Loucy (cell line): ENCODE results near the gene CYP2A6.

Experiments
- H2AFZ ChIP-seq: fragments of 200-600 bp; sonication (generic); 2 replicates; pipeline ENCODE4 v1.6.0; 2016; ENCODE audit warnings: antibody characterized with exemption, mild to moderate bottlenecking, low read length, moderate library complexity
- H3F3A ChIP-seq: fragments of 200-600 bp; 2 replicates; pipeline ENCODE4 v1.6.0; 2016; ENCODE audit warnings: antibody characterized with exemption, low read depth, mild to moderate bottlenecking
- H3K27me3 ChIP-seq: fragments of 200-600 bp; sonication (generic); 2 replicates; pipeline ENCODE4 v1.6.1; 2014; ENCODE audit warnings: low read length, mild to moderate bottlenecking; ENCODE audit not compliant: insufficient read depth, poor library complexity, severe bottlenecking
- H3K36me3 ChIP-seq: fragments of 200-600 bp; sonication (generic); 2 replicates; pipeline ENCODE4 v1.6.1; 2016; ENCODE audit warnings: low read length; ENCODE audit not compliant: insufficient read depth
- H3K4me1 ChIP-seq: fragments of 200-600 bp; sonication (generic); 2 replicates; pipeline ENCODE4 v1.5.1; 2014; ENCODE audit warnings: low read length, mild to moderate bottlenecking; ENCODE audit not compliant: insufficient read depth, poor library complexity, severe bottlenecking
- H3K4me2 ChIP-seq: fragments of 200-600 bp; sonication (generic); 2 replicates; pipeline ENCODE4 v1.6.0; 2014; ENCODE audit warnings: antibody characterized with exemption, low read length, low read depth, mild to moderate bottlenecking; ENCODE audit not compliant: poor library complexity, severe bottlenecking
- H3K4me3 ChIP-seq: fragments of 200-600 bp; sonication (generic); 2 replicates; pipeline ENCODE4 v1.5.1; 2014; ENCODE audit warnings: low read length, mild to moderate bottlenecking, mixed read lengths; ENCODE audit not compliant: poor library complexity, severe bottlenecking
- H3K79me2 ChIP-seq: fragments of 200-600 bp; sonication (generic); 2 replicates; pipeline ENCODE4 v1.6.1; 2014; ENCODE audit warnings: low read length; ENCODE audit not compliant: insufficient read depth
- H3K9ac ChIP-seq: fragments of 200-600 bp; sonication (generic); 2 replicates; pipeline ENCODE4 v1.6.0; 2014; ENCODE audit warnings: mild to moderate bottlenecking, low read depth, low read length, moderate library complexity; ENCODE audit not compliant: poor library complexity, severe bottlenecking
- H3K9me2 ChIP-seq: fragments of 200-600 bp; sonication (generic); replicated peaks from 2 replicates; pipeline ENCODE4 v1.6.1; 2016; ENCODE audit warnings: low read depth, low read length, mixed read lengths
- H3K9me3 ChIP-seq: fragments of 200-600 bp; sonication (generic); 2 replicates; pipeline ENCODE4 v1.6.1; 2014; ENCODE audit warnings: mild to moderate bottlenecking, antibody characterized with exemption, low read length, low read depth; ENCODE audit not compliant: insufficient read depth
- H4K20me1 ChIP-seq: fragments of 200-600 bp; sonication (generic); 2 replicates; pipeline ENCODE4 v1.6.0; 2014; ENCODE audit warnings: antibody characterized with exemption, low read length, mild to moderate bottlenecking; ENCODE audit not compliant: insufficient read depth, poor library complexity, severe bottlenecking
- EZH2phosphoT487 ChIP-seq: fragments of 200-600 bp; IDR thresholded peaks from 2 replicates; pipeline ENCODE4 v1.6.1; 2018; ENCODE audit warnings: antibody characterized with exemption, mild to moderate bottlenecking, moderate library complexity, borderline replicate concordance
- TF ChIP-seq, protein P1 (sequence below): fragments of 200-600 bp; sonication (generic); conservative IDR thresholded peaks from 2 replicates; pipeline ENCODE4 v1.5.1; 2014; ENCODE audit warnings: mild to moderate bottlenecking, antibody characterized with exemption, low read length

Gene CYP2A6

DNA sequence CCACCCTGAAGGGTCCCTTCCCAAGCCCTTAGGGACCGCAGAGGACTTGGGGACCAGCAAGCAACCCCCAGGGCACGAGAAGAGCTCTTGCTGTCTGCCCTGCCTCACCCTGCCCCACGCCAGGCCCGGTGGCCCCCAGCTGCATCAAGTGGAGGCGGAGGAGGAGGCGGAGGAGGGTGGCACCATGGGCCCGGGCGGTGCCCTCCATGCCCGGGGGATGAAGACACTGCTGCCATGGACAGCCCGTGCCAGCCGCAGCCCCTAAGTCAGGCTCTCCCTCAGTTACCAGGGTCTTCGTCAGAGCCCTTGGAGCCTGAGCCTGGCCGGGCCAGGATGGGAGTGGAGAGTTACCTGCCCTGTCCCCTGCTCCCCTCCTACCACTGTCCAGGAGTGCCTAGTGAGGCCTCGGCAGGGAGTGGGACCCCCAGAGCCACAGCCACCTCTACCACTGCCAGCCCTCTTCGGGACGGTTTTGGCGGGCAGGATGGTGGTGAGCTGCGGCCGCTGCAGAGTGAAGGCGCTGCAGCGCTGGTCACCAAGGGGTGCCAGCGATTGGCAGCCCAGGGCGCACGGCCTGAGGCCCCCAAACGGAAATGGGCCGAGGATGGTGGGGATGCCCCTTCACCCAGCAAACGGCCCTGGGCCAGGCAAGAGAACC is 49.8 kb downstream of the CYP2A6 start:
- peak overlapping the region; percentile 96 for H3K4me3 ChIP-seq
- peak overlapping the region; percentile 94 for H3K9ac ChIP-seq
- peaks cover 61% of the 10 kb centered on the region for H3K4me1 ChIP-seq
- no peaks in the 10 kb centered on the region for H3K9me2 ChIP-seq
- H3K9me3 ChIP-seq: no peaks in the 10 kb centered on the region
- no peak overlapping the region for H2AFZ ChIP-seq
- H3K36me3 ChIP-seq: no peaks in the 10 kb centered on the region; the same call in 1 of the 2 replicates
- no peaks in the 10 kb centered on the region for H3K27me3 ChIP-seq
- TF ChIP-seq EZH2phosphoT487: no peak
- TF ChIP-seq, protein P1, sequence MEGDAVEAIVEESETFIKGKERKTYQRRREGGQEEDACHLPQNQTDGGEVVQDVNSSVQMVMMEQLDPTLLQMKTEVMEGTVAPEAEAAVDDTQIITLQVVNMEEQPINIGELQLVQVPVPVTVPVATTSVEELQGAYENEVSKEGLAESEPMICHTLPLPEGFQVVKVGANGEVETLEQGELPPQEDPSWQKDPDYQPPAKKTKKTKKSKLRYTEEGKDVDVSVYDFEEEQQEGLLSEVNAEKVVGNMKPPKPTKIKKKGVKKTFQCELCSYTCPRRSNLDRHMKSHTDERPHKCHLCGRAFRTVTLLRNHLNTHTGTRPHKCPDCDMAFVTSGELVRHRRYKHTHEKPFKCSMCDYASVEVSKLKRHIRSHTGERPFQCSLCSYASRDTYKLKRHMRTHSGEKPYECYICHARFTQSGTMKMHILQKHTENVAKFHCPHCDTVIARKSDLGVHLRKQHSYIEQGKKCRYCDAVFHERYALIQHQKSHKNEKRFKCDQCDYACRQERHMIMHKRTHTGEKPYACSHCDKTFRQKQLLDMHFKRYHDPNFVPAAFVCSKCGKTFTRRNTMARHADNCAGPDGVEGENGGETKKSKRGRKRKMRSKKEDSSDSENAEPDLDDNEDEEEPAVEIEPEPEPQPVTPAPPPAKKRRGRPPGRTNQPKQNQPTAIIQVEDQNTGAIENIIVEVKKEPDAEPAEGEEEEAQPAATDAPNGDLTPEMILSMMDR: no peak
- peaks cover 65% of the 10 kb centered on the region for H3K79me2 ChIP-seq
- 0 out of 2 replicates have a peak, but pooled peaks cover 3% of the 10 kb centered on the region for H3F3A ChIP-seq
- H4K20me1 ChIP-seq: peaks cover 61% of the 10 kb centered on the region
- peak overlapping the region; percentile 87 for H3K4me2 ChIP-seq

DNA sequence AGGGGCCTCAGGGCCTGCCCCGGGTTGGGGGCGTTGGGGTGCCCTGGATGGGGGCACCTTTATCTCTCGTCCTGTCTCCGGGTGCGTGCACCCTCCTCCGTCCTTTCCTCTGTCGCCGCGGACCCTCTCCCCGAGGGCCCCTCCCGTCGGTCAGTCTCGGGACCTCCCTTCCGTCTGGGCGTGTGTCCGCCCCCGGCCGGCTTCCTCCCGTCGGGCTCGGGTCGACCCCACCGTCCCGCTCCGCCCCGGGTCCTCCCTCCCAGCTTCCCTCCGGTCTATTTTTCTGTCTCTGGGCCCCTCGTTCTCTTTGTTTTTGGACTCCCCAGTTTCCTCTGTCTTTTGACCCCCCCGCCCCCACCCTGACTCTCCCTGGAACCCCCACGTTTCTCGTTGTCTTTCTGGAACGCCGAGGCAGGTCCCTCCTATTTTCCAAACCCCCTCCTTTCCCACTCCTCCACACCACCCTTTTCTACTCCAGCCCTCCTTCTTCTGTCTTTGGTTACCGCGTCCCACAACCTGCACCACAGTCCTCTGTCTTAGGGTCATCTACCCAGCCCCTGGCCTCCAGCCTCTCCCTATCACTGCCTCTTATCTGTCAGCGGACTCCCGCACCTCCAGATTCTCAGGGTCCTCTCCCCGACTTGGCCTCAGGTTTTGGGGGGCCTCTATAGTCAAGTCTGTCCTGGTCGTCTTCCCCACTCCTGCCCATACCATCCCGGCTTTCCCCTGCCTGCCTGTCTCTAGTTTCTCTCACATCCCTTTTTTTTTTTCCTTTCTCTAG is 50.5 kb downstream of the CYP2A6 start:
- Histone ChIP-seq H3K9me3 (no peaks in the 10 kb centered on the region), H3F3A (0 out of 2 replicates have a peak, but pooled peaks cover 3% of the 10 kb centered on the region), H3K36me3 (no peaks in the 10 kb centered on the region), H3K9me2 (no peaks in the 10 kb centered on the region), H4K20me1 (peaks cover 54% of the 10 kb centered on the region), H3K27me3 (no peaks in the 10 kb centered on the region), H3K79me2 (peaks cover 58% of the 10 kb centered on the region), H3K4me3 (peak overlapping the region; percentile 96), H3K4me2 (peak overlapping the region; percentile 87), H3K9ac (peak overlapping the region; percentile 94), H2AFZ (no peak overlapping the region), H3K4me1 (peaks cover 54% of the 10 kb centered on the region)
- TF ChIP-seq EZH2phosphoT487: no peak
- TF ChIP-seq, protein P1: no peak

DNA sequence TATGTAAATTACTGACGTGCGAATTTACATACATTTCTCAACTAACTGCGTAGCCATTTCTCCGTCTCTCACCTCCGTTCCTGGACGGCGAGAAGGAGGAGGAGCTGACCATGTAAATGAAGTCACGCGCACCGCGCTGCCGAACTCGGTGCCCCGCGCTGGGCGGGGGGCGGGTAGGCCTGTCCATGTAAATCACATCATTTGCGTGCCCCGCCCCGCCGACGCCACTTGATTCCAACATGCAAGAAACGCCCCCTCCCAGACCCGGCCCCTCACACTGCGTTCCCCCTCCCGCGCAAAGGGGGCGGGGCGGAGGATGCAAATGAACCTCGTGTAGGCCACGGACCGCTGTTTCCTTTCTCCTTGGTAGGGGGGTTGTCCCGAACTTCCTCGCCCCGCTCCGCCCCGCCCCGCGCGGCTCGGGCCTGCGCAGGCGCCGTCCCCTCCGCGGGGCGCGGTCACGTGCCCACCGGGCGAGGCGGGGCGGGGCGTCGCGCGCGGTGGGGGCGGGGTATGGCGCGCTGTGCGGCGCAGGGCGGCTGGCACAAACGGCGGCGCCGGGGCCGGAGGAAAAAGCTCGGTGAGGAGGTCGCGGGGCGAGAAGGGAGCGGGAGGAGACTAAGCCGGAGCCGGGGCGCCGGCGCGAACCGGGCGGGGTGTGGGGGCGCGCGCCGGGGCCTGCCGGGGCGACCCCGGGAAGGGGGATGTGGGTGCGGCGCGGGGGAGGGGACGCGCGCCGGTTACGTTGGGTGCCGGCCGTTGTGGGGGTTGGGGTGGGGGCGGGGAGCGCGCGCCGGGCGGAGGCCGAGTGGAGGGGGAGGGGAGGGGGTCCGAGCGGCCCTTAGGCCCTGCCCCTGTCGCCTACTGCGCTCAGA is 51.3 kb downstream of the CYP2A6 start, which contains the start of gene EGLN2:
Gene EGLN2 (plus strand): TSS at position 509 of the 875 bp plus-strand sequence. CDS start 1,382 bp downstream, outside the sequence.
- H3K9me3 ChIP-seq: no peaks in the 10 kb centered on the region
- peaks cover 49% of the 10 kb centered on the region for H3K79me2 ChIP-seq
- H3F3A ChIP-seq: 0 out of 2 replicates have a peak, but pooled peaks cover 3% of the 10 kb centered on the region
- peak within 1 kb of the TSS; percentile 94 for H3K9ac ChIP-seq
- H3K36me3 ChIP-seq: no peaks in the 10 kb centered on the region
- H3K27me3 ChIP-seq: no peaks in the 10 kb centered on the region
- TF ChIP-seq EZH2phosphoT487: no peak
- TF ChIP-seq, protein P1: no peak
- H4K20me1 ChIP-seq: peaks cover 46% of the 10 kb centered on the region
- H3K4me2 ChIP-seq: peak within 1 kb of the TSS; percentile 87
- H3K4me1 ChIP-seq: peaks cover 46% of the 10 kb centered on the region
- no peaks in the 10 kb centered on the region for H3K9me2 ChIP-seq
- H3K4me3 ChIP-seq: peak within 1 kb of the TSS; percentile 96
- peak within 1 kb of the TSS; percentile 95 for H2AFZ ChIP-seq
